Erythroblast (primary cell): ENCODE results near the gene MYO15B.

Experiments used
- GATA1 ChIP-seq: IDR thresholded peaks from 2 replicates; pipeline ENCODE4 v1.6.1; 2011; ENCODE audit warnings: low read depth, mild to moderate bottlenecking, control low read depth, low read length, moderate library complexity
- POLR2A ChIP-seq: IDR thresholded peaks from 2 replicates; pipeline ENCODE4 v1.6.1; 2011; ENCODE audit warnings: mild to moderate bottlenecking, low read length

- TF ChIP-seq POLR2A (no peak), GATA1 (no peak)
Observed at GRCh38 chr17:75624021-75624420, 36.4 kb downstream of the MYO15B start.
